SW480 (cell line): Measurements from ENCODE around the gene BNC2.
"Not testable (repeated sequence)": the region's sequence is repeated elsewhere in the genome, so short reads cannot be mapped to it uniquely, and the experiment has no call there.

Source experiments
- DNase-seq: peaks from one replicate; pipeline ENCODE4 v3.0.0-alpha.2; 2016; ENCODE audit warnings: low spot score

The BNC2 gene

DNA sequence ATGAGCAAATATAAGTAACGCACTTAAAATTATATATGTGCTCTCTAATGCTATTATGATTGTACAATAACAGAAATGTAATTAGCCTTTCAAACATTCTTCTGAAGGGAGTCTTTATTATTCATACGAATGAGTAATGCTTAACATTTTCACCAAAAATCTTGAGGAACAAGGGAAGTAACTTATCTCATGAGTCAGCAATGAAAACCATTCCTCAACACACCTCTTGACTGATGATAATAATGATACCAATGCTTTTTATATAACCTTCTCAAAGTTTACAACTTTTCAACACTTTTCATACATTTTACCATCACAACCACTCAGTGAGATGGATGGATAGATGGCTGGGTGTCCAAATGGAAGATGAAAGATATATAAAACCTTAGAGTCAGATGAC is 369.3 kb downstream of the BNC2 start:
- no peak for DNase-seq

DNA sequence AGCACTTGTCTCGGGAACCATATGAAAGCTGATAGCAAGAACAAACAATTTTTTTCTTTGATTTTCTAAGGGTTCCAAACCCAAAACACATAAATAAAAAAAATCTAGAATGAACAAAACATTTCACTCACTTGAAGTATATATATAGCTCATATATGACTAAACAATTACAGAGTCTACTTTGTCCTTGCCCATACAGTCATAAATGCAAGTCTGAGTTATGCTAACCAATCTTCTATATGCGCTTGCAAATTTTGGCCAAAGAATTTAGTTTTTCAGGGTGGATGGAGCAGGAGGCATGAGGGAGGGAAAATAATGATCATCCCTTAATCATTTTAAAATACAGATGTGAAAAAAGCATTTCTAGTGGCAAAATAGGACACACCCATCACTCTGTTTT is 370.1 kb downstream of the BNC2 start:
- DNase-seq, result no peak

DNA sequence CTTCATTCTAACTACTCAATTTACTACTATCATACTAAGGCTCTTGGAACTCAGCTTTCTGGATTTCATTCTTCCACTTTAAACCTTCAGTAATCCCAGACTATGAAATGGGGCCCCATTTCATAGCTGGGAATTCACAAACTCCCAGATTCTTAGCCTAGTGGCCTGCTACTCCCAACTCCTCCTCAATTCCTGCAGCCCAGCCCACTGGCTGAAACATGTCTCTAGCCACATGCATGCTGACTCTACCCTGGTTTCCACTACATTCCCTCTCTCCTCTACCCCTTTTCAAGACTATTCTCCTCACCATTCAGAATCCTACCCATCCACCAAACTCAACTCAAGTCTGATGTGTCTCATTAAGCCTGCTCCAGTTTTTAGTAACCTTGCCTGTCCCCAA is 370.6 kb downstream of the BNC2 start:
- DNase-seq, result no peak

DNA sequence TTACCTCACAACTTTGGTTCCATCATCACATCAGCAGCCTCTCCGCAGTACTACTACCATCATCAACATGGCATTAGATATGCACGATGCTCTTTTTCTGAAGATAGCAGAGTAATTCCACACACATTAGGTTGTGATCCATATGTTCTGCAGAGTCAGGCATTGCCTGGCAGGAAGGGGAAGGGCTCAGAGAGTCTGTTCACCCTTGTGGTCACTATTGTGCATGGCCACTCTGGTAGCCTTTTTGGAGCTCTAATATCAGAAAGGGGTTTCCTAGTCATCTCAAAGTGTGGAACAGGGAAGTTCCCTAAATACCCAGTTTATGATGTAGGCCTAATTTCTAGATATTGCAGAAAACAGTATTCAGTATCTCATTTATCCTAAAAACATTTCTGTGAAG is 373.6 kb downstream of the BNC2 start:
- no peak for DNase-seq

DNA sequence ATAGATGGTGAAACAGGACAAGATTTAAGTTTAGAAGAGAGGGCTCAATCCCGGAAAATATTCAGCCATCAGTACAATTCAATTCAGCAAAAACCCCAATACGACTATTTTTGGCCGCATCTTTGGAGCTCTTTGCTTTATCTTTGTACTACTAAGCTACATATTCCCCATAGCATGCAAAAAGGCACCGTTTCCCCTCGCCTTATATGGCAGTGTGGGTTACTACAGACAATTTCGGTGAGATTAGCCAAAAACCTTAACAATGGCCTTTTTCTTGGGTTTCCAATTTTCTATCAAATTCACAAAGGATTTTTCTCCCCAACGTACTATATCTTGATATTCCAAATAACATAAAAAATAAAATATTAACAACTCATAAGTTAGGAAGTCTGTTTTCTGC is 382.6 kb downstream of the BNC2 start:
- DNase-seq, result no peak

DNA sequence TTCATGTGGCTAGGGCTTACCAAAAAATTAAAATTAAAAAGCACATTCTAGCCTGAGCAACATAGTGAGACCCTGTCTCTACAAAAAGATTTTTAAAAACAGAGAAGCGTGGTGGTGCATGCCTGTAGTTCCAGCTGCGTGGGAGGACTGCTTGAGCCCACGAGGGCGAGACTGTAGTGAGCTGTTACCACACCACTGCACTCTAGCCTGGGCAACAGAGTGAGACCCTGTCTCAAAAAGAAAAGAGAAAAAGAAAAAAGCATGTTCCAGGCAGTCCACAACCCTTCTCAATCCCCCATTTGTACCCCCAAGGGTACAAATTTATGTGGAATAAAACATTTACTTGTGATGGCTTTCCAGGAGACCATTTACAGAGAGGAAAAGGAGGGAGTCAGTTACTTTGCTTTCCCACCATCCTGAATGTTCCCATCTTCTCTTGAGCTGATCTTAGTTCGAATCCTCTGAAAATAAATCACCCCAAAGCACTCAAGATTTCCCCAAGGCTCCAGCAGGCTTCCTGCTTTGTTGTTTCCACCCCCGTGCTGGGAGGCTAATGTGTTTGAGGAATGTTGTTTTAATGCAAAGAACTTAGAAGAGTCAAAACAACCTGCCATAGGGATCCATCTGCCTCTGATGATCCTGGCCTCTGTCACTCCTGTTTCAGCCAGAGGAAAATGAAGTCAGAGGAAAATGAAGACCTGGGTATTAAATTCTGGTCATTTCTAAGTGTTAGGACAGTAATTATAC is 384.7 kb downstream of the BNC2 start:
- DNase-seq, result no peak

DNA sequence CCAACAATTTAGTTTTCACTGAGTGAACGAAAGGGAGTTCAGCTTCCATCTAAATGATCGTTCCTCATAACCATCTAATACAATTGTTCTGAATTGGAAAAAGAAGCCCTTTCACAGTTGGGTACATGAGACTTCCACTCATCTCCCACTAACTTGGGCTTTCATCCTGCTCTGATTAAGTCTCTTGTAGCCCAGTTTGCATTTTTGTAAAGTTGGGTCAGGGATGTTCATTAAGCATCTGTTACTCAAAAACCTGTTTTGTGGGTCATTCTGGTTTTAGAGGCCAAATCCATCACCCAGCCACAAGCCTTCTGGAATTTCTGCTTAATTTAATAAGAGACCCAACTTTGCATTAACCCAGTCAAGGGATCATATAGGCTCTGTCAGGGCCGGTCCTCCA is 385.3 kb downstream of the BNC2 start:
- no peak for DNase-seq

DNA sequence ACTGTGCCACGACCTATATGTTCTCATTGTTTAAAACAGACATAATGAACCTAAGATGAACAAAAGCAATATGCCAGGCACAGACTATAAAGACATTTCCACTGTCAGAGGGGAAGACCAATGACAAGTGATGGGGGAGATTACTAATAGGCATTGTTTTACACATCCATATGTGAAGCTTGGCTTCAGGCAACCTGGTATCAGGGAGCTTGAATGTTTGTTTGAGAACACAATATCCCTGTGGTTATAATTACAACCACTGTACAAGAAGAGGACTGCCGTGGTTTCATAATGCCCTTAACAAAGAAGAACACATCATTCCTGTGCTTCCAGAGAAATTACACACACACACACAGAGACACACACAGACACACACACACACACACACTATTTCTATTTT is 385.7 kb downstream of the BNC2 start:
- DNase-seq, result no peak

DNA sequence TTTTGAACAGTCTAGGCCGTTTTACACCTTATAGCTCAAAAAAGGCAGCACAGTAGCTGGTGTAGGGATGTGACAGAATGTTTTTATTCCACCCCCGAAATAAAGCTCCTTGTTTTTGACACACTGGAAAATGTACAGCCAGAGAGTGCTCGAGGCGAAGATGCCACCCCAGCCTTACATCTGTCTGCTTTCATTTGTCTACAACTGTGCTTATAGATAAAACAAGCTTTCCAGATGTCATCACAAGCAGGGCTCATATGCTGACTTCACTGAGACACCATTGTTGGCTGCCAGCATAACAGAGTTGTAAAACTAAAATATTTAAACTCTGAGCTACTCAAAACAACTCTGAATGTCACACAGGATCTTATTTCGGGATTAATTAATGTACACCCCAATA is 386.3 kb downstream of the BNC2 start:
- DNase-seq, result no peak

DNA sequence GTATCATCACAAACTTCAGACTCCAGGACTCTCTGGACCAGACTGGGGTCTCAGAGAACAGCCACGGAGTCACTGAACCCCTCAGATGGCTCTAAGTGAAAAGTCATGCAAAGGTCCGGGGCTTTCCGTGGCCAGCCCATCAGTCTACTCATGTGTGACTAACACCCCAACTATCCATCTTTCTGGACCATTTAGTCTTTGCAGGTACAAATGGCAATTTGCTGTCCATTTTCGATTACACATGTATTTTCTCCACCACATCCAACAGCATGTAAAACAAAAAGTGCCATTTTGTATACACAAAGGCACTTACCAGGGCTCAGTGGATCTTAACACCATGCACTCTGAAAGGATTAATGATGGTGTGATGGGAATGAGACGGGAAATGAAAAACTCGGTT is 387.7 kb downstream of the BNC2 start:
- DNase-seq, result no peak

DNA sequence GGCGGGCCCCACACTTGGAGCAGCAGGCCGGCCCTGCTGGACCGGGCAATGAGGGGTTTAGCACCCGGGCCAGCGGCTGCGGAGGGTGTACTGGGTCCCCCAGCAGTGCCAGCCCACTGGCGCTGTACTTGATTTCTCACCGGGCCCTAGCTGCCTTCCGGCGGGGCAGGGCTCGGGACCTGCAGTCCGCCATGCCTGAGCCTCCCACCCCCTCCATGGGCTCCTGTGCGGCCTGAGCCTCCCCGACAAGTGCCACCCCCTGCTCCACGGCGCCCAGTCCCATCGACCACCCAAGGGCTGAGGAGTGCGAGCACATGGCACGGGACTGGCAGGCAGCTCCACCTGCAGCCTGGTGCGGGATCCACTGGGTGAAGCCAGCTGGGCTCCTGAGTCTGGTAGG is 389.9 kb downstream of the BNC2 start:
- not testable (repeated sequence) for DNase-seq

DNA sequence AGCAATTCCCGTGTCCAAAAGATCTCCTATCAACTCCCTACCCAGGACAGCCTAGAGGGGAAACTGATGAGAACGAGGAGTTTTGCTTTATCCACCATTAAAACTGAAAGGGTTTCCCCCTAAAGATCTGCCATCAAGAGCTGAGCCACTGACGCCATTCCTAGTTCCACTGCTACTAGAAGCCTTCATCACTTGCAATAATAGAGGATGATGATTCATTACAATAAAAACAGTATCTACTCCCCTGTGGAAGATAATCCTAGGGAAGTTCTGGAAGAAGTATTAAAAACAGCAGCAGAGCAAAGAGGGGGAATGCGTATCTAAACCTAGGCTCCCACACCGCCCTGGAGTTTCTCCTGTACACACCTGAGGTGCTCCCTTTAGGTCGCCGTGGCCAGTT is 394.5 kb downstream of the BNC2 start:
- DNase-seq, result no peak

DNA sequence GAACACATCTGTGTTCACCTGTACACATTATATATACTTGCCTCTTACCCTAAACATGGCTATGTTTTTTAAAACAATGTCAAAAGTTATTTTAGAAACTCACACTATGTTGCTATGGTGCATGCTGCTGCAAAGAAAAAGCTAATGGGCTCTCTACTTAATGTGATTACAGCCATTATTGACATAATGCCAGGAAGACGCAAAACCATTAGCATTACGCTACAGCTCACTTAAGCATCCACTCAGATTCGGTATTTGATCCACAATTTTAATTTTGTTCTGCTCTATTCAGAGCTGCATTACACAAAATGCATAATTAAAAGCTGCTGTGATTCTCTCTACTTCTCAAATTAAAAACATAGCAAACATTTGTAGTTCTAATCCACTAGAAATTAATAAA is 395.2 kb downstream of the BNC2 start:
- no peak for DNase-seq

DNA sequence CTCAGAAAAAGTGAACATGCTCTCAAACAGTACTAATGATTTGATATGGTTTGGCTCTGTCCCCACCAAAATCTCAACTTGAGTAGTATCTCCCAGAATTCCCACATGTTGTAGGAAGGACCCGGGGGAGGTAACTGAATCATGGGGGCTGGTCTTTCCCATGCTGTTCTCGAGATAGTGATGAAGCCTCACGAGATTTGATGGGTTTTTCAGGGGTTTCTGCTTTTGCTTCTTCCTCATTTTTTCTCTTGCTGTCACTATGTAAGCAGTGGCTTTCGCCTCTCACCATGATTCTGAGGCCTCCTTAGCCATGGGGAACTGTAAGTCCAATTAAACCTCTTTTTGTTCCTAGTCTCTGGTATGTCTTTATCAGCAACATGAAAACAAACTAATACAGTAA is 401.3 kb downstream of the BNC2 start:
- DNase-seq, result no peak

DNA sequence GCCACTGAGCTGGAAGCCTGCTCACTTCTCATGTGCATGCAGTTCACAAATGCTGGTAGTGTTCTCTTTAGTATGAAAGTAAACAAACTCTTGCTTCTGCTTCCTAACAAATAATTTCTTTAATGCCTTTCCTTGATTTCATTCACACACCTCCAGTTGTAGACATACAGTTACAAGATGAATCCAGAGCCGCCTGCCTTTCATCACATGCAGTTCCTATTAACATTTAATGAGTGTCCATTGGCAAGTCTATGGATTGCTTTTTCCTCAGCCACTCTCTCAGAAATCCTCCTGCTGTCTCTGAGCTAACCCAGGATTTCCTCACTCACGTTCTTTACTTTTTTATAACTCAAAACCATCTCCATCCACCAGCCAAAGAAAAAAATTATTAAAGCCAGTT is 408.6 kb downstream of the BNC2 start:
- no peak for DNase-seq

DNA sequence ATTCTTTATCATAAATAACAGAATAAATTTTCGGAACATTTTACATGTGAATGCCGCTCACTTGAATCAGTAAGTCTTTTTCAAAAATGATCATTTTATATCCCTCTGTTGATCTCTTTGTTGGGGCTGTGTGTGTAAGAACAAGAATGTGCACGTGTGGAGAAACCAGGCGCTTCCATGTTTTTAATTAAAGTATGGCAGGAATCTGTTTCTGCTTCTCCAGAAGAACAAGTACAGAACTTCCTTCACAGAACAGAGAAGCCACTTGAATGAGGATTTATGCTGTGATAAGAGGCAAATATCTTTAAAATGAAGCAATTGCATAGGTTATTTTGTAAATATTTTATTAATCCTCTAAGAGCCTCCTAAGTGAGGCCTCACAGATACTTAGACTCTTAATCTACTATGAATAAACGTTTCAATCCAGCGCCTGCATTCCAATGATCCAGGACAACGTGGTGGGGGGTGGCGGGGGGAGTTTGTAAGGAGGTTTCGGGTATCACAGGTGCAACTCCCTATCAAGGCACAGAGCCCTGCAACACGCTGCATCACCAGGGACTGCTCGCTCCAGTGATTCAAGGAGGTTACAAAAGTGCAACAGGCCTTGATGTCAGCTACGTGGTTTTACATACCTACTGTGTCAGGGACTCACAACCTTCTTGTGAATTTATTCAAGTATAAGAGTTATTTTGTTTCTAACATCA is 409.2 kb downstream of the BNC2 start:
- DNase-seq, result no peak

DNA sequence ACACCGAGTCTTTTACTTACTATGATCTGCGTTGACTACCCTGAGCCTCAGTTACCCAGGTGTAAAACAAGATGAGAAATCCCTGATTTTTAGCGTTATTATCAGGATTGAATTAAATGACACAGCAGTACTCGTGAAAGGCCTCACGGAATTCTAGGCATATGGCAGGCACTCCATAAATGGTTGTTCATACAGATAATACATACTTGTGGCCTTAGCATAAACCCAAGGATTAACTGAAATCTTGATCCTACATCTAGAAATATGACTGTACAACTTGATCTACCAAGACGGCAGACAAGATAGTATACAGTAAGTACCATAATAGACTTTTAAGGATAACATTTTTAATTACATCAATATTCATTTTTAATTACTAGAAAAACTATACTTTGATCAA is 409.8 kb downstream of the BNC2 start:
- no peak for DNase-seq

DNA sequence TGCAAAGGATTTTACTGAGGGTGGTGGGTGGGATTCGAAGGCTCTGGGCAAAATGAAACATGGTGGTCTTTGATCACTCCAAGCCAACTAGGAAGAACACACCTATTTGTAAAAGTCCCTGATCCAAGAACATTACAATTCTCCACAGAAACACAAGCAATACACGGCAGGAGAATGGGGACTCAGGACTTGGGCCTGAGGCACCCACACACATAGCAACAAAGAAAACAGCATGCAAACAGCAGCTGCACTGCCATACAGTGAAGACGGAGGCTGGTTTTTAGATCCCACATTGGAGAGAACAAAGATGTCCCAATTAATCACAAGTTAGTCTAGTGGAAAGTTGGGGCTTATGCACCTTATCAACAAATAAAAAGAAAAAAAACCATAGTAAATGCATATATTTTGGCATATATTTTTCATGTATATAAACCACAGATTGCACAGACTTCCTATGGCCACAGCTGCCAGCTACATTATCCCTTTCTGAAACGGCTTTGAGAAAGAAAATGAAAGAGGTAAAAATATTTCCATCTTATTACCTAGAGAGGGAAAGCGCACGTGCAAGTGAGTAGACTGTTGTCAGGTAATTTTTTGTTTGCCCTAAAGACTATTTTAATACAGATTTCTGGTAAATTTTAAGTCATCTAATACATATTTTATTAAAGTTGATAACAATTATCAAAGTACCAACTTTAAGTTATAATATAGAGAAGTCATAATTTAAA is 410.9 kb downstream of the BNC2 start:
- no peak for DNase-seq

DNA sequence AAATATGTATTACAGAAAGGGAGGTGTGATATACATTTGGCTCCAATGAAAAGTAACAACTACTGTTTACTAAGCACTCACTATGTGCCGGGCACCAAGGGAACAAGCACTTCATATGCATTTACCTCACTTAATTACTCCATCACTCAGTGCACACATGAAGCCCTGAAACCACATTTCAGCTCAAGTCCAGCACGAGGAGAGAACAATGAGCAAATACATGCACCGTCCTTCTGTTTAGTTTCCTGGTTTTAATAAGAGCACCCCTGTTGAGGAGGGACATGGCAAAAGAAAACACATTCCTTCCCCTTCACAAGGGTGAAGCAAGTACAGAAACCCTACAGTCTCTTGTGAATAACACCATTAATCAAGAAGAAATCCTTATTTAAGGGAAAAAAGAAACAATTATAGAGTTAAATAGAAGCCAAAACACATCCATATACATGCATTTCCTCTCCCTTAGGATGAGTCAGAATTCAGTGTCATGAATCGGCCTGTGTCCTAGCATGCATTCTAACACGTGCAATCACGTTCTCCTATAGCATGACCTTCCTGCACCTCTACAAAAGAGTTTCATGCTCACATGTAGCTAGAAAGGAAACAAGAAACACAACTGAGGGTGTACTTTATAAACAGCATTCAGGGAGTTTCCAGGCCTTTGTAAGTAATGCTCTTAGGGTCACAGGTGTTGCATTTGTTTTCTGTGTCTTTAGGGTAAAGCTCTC is 411.6 kb downstream of the BNC2 start:
- DNase-seq, result no peak

DNA sequence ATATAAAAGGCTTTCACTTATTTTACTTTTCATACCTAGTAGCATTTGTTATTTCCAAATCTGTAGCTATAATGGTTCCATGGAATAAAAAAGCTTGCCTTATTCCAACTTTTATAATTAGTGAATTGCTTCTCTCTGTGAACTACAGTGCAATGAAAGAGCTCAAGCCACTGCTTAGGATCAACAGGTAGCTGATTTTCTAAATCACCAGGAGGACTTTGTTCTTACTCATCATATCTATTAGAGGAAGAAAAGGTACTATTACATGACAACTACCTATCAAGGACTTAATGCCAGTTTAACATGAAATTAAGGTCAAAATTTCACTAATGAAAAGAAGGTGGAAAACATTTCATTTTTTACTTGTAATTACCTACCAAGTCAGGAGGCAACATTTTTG is 414.6 kb downstream of the BNC2 start:
- no peak for DNase-seq

DNA sequence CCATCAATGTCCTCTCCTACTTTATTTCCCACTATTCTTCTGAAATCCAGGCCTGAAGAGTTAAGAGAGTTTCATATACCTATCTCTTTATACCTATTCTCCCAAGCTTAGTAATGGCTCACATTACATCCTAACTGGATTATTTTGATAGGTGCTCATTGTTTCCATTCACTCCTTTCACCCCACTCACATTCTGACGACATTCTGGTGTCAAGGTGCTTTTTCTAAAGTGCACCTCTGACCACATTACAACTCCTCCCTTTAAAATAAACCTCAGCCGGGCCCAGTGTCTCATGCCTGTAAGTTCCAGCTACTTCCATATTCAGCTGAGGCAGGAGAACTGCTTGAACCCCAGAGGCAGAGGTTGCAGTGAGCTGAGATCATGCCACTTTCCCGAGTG is 417.1 kb downstream of the BNC2 start:
- DNase-seq, result no peak

DNA sequence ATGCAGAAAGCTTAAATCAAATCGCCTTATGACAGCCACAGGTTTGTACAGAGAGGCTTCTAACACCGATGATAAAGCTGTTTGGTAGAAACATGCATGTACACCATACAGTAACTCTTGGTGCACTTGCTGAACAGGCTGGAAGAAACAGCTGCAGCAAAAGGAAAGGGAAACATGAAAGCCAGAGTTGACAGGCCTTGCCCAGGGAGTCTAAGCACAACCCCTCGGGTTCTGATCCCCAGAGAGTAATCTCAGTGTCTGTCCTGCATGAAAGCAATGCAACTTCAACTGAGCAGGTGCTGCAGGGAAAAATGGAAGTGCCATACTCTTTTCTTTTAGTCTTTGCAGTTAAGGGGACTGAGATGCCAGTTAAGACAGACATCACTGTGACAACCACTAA is 419.9 kb downstream of the BNC2 start:
- no peak for DNase-seq

DNA sequence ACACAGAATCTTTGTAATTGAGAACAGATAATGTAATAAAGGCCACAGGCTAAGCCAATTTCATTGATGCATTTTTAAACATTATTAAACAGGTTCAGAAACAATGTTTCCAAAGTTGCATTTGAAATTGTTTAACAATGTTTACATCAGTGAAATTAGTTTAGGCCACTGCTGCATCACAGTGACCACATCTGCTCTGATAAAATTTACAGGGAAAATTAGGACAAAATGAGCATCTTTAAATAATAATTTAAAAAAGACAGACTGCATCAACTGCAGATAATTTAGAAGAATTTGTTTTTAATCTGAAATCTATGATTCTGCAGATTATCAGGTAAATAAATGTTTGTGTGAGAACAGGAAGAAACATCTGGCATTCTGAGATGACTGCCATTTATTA is 420.4 kb downstream of the BNC2 start:
- no peak for DNase-seq
